Chondrocyte (in vitro differentiated cells): ENCODE measurements around the gene EPHB2. TPM values are rescaled to one million over a fixed set of nuclear protein-coding genes. Genes with fewer than 3 reads are reported as not detected.

ENCODE experiments used
- DNase-seq: peaks from one replicate; pipeline ENCODE4 v3.0.0; 2021; ENCODE audit warnings: mixed read lengths, low spot score
- H3K27ac Mint-ChIP-seq: one replicate; pipeline ENCODE4 v1.8.0; 2021; ENCODE audit warnings: mild to moderate bottlenecking, moderate library complexity, mixed read lengths; ENCODE audit not compliant: unreplicated experiment
- H3K27me3 Mint-ChIP-seq: 2 replicates; pipeline ENCODE4 v1.8.0; 2021; ENCODE audit warnings: low read depth, mixed read lengths
- H3K36me3 Mint-ChIP-seq: 2 replicates; pipeline ENCODE4 v1.8.0; 2021; ENCODE audit warnings: low read depth, mixed read lengths
- H3K4me1 Mint-ChIP-seq: 2 replicates; pipeline ENCODE4 v1.8.0; 2021; ENCODE audit warnings: low read depth, mild to moderate bottlenecking, mixed read lengths
- H3K4me3 Mint-ChIP-seq: one replicate; pipeline ENCODE4 v1.8.0; 2021; ENCODE audit warnings: mild to moderate bottlenecking, moderate library complexity, mixed read lengths; ENCODE audit not compliant: unreplicated experiment
- H3K9me3 Mint-ChIP-seq: 2 replicates; pipeline ENCODE4 v1.8.0; 2021; ENCODE audit warnings: low read depth, mixed read lengths
- CTCF ChIP-seq: fragments of 200-600 bp; sonication (generic); IDR thresholded peaks from 2 replicates; pipeline ENCODE4 v1.5.0; 2021; ENCODE audit warnings: antibody characterized with exemption, mild to moderate bottlenecking, moderate library complexity
- total RNA-seq: library from RNA; stranded (reverse); gene quantifications from 3 replicates; pipeline ENCODE4 v1.2.1, GENCODE V29; 2021

EPHB2 gene
- total RNA-seq, 1 donor from 2014 or later: 44.6 TPM

GRCh38 chr1:22790232-22791008, 79.8 kb downstream of the EPHB2 start:
- no peaks in the 10 kb centered on the region for H3K9me3 Mint-ChIP-seq
- H3K36me3 Mint-ChIP-seq: no peaks in the 10 kb centered on the region
- H3K4me1 Mint-ChIP-seq: peaks cover 18% of the 10 kb centered on the region
- no peaks in the 10 kb centered on the region for H3K27me3 Mint-ChIP-seq
- TF ChIP-seq CTCF: no peak
- DNase-seq: no peak
- no peak overlapping the region for H3K4me3 Mint-ChIP-seq
- H3K27ac Mint-ChIP-seq: no peak overlapping the region

- H3K9me3 Mint-ChIP-seq: no peaks in the 10 kb centered on the region
- no peak overlapping the region for H3K27ac Mint-ChIP-seq
- H3K36me3 Mint-ChIP-seq: no peaks in the 10 kb centered on the region
- no peak for TF ChIP-seq CTCF
- H3K4me3 Mint-ChIP-seq: no peak overlapping the region
- no peak for DNase-seq
- H3K27me3 Mint-ChIP-seq: no peaks in the 10 kb centered on the region
- H3K4me1 Mint-ChIP-seq: peaks cover 24% of the 10 kb centered on the region
These were observed 81.2 kb downstream of the EPHB2 start for GRCh38 chr1:22791831-22792347.

GRCh38 chr1:22792396-22793160, 81.9 kb downstream of the EPHB2 start:
- DNase-seq: no peak
- peaks cover 21% of the 10 kb centered on the region for H3K4me1 Mint-ChIP-seq
- peaks cover 4% of the 10 kb centered on the region for H3K36me3 Mint-ChIP-seq
- no peak for TF ChIP-seq CTCF
- H3K27ac Mint-ChIP-seq: no peak overlapping the region
- H3K4me3 Mint-ChIP-seq: no peak overlapping the region
- no peaks in the 10 kb centered on the region for H3K27me3 Mint-ChIP-seq
- H3K9me3 Mint-ChIP-seq: no peaks in the 10 kb centered on the region

- no peak overlapping the region for H3K27ac Mint-ChIP-seq
- DNase-seq: no peak
- no peaks in the 10 kb centered on the region for H3K9me3 Mint-ChIP-seq
- H3K4me1 Mint-ChIP-seq: peaks cover 21% of the 10 kb centered on the region
- H3K27me3 Mint-ChIP-seq: no peaks in the 10 kb centered on the region
- H3K4me3 Mint-ChIP-seq: no peak overlapping the region
- TF ChIP-seq CTCF: no peak
- H3K36me3 Mint-ChIP-seq: peaks cover 4% of the 10 kb centered on the region
These were observed 83.0 kb downstream of the EPHB2 start for GRCh38 chr1:22793647-22794046.

- Mint-ChIP-seq H3K4me1 (peaks cover 14% of the 10 kb centered on the region), H3K9me3 (no peaks in the 10 kb centered on the region), H3K27ac (no peak overlapping the region), H3K36me3 (peaks cover 4% of the 10 kb centered on the region), H3K4me3 (no peak overlapping the region), H3K27me3 (no peaks in the 10 kb centered on the region)
- no peak for DNase-seq
- no peak for TF ChIP-seq CTCF
These were observed 84.2 kb downstream of the EPHB2 start for GRCh38 chr1:22794647-22795365.
